MM.1S (cell line): ENCODE measurements around the gene SLCO3A1.

Experiments used
- DNase-seq: peaks from one replicate; pipeline ENCODE4 v3.0.0-alpha.2; 2015
- H2AFZ ChIP-seq: fragments of 300-600 bp; sonication (generic); 2 replicates; pipeline ENCODE4 v1.6.0; 2016; ENCODE audit warnings: antibody characterized with exemption, low read length
- H3F3A ChIP-seq: fragments of 300-600 bp; sonication (generic); 2 replicates; pipeline ENCODE4 v1.6.1; 2016; ENCODE audit warnings: mild to moderate bottlenecking, antibody characterized with exemption, low read length, moderate library complexity, mixed read lengths; ENCODE audit not compliant: insufficient read depth
- H3K27ac ChIP-seq: fragments of 300-600 bp; sonication (generic); 2 replicates; pipeline ENCODE4 v1.5.1; 2016; ENCODE audit warnings: mild to moderate bottlenecking, low read length
- H3K27me3 ChIP-seq: fragments of 300-600 bp; sonication (generic); replicated peaks from 2 replicates; pipeline ENCODE4 v1.6.0; 2016; ENCODE audit warnings: low read length; ENCODE audit not compliant: insufficient read depth
- H3K36me3 ChIP-seq: fragments of 300-600 bp; sonication (generic); replicated peaks from 2 replicates; pipeline ENCODE4 v1.6.1; 2016; ENCODE audit warnings: mild to moderate bottlenecking, low read length, mixed read lengths; ENCODE audit not compliant: insufficient read depth
- H3K4me1 ChIP-seq: fragments of 300-600 bp; sonication (generic); 2 replicates; pipeline ENCODE4 v1.6.1; 2016; ENCODE audit warnings: low read length, mixed read lengths
- H3K4me2 ChIP-seq: fragments of 300-600 bp; sonication (generic); 2 replicates; pipeline ENCODE4 v1.6.0; 2016; ENCODE audit warnings: low read depth, low read length
- H3K4me3 ChIP-seq: fragments of 300-600 bp; sonication (generic); 2 replicates; pipeline ENCODE4 v1.5.1; 2016; ENCODE audit warnings: low read length, mixed read lengths
- H3K79me2 ChIP-seq: fragments of 300-600 bp; sonication (generic); 2 replicates; pipeline ENCODE4 v1.6.1; 2016; ENCODE audit warnings: mixed run types, low read length, mixed read lengths
- H3K9ac ChIP-seq: fragments of 300-600 bp; sonication (generic); 2 replicates; pipeline ENCODE4 v1.6.1; 2016; ENCODE audit warnings: low read length, mixed read lengths
- H3K9me2 ChIP-seq: fragments of 300-600 bp; sonication (generic); replicated peaks from 2 replicates; pipeline ENCODE4 v1.6.1; 2016; ENCODE audit warnings: mild to moderate bottlenecking, low read length, mixed read lengths; ENCODE audit not compliant: insufficient read depth
- H3K9me3 ChIP-seq: fragments of 300-600 bp; sonication (generic); replicated peaks from 2 replicates; pipeline ENCODE4 v1.6.1; 2016; ENCODE audit warnings: mild to moderate bottlenecking, low read length, mixed read lengths; ENCODE audit not compliant: insufficient read depth
- H4K20me1 ChIP-seq: fragments of 300-600 bp; sonication (generic); 2 replicates; pipeline ENCODE4 v1.6.1; 2016; ENCODE audit warnings: mild to moderate bottlenecking, low read length, moderate library complexity, mixed read lengths; ENCODE audit not compliant: insufficient read depth
- CTCF ChIP-seq: fragments of 300-600 bp; sonication (generic); IDR thresholded peaks from 2 replicates; pipeline ENCODE4 v1.5.1; 2016; ENCODE audit warnings: antibody characterized with exemption, low read length, mixed read lengths
- EZH2 ChIP-seq: fragments of 300-600 bp; sonication (generic); optimal IDR thresholded peaks from 2 replicates; pipeline ENCODE3; 2017; ENCODE audit warnings: low read depth, mild to moderate bottlenecking, antibody characterized with exemption, low read length, mixed read lengths
- EZH2phosphoT487 ChIP-seq: fragments of 300-600 bp; sonication (generic); IDR thresholded peaks from 2 replicates; pipeline ENCODE4 v1.6.1; 2018; ENCODE audit warnings: antibody characterized with exemption, low read length

Gene SLCO3A1

GRCh38 chr15:92149029-92149428 lies 295.5 kb downstream of the SLCO3A1 start:
- no peak overlapping the region for H3K4me3 ChIP-seq
- H3F3A ChIP-seq, result no peaks in the 10 kb centered on the region
- H2AFZ ChIP-seq, result no peak overlapping the region
- no peaks in the 10 kb centered on the region for H3K4me1 ChIP-seq
- no peaks in the 10 kb centered on the region for H3K9me3 ChIP-seq
- no peak overlapping the region for H3K9ac ChIP-seq
- no peaks in the 10 kb centered on the region for H3K36me3 ChIP-seq
- H3K27ac ChIP-seq, result no peak overlapping the region
- H4K20me1 ChIP-seq, result no peaks in the 10 kb centered on the region
- H3K9me2 ChIP-seq, result no peaks in the 10 kb centered on the region
- H3K4me2 ChIP-seq, result no peak overlapping the region
- no peak for DNase-seq
- TF ChIP-seq EZH2 (no peak), CTCF (no peak), EZH2phosphoT487 (no peak)
- H3K27me3 ChIP-seq, result no peaks in the 10 kb centered on the region
- no peaks in the 10 kb centered on the region for H3K79me2 ChIP-seq

- Histone ChIP-seq H2AFZ (no peak overlapping the region), H3K9me2 (no peaks in the 10 kb centered on the region), H3K4me1 (no peaks in the 10 kb centered on the region), H3K9me3 (no peaks in the 10 kb centered on the region), H3K9ac (no peak overlapping the region), H3K27ac (no peak overlapping the region), H3K79me2 (no peaks in the 10 kb centered on the region), H3K36me3 (no peaks in the 10 kb centered on the region), H3K4me3 (no peak overlapping the region), H3K4me2 (no peak overlapping the region), H3F3A (no peaks in the 10 kb centered on the region), H3K27me3 (no peaks in the 10 kb centered on the region), H4K20me1 (no peaks in the 10 kb centered on the region)
- no peak for TF ChIP-seq CTCF
- no peak for TF ChIP-seq EZH2
- no peak for TF ChIP-seq EZH2phosphoT487
- no peak for DNase-seq
Observed at GRCh38 chr15:92149465-92149864, 296.0 kb downstream of the SLCO3A1 start.

GRCh38 chr15:92151168-92151567 lies 297.7 kb downstream of the SLCO3A1 start:
- Histone ChIP-seq H4K20me1 (no peaks in the 10 kb centered on the region), H2AFZ (no peak overlapping the region), H3K27ac (no peak overlapping the region), H3K4me1 (no peaks in the 10 kb centered on the region), H3K4me2 (no peak overlapping the region), H3K9ac (no peak overlapping the region), H3K27me3 (no peaks in the 10 kb centered on the region), H3K9me2 (no peaks in the 10 kb centered on the region), H3F3A (no peaks in the 10 kb centered on the region), H3K9me3 (no peaks in the 10 kb centered on the region), H3K36me3 (no peaks in the 10 kb centered on the region), H3K4me3 (no peak overlapping the region), H3K79me2 (no peaks in the 10 kb centered on the region)
- DNase-seq, result no peak
- TF ChIP-seq EZH2 (no peak), CTCF (no peak), EZH2phosphoT487 (no peak)
